NT2/D1 (cell line): Measurements from ENCODE around the gene NUMB.
"Not testable (repeated sequence)": the region's sequence is repeated elsewhere in the genome, so short reads cannot be mapped to it uniquely, and the experiment has no call there.

Experiments used
- DNase-seq: peaks from one replicate; pipeline ENCODE4 v3.0.0-alpha.2; 2011; ENCODE audit warnings: low read depth, low spot score
- H3K27me3 ChIP-seq: 2 replicates; pipeline ENCODE4 v1.6.0; 2011; ENCODE audit warnings: mild to moderate bottlenecking; ENCODE audit not compliant: insufficient read length, insufficient read depth
- H3K36me3 ChIP-seq: 2 replicates; pipeline ENCODE4 v1.6.1; 2011; ENCODE audit warnings: mild to moderate bottlenecking, low read length, mixed read lengths; ENCODE audit not compliant: insufficient read depth, insufficient read length
- H3K4me1 ChIP-seq: 2 replicates; pipeline ENCODE4 v1.5.1; 2011; ENCODE audit not compliant: insufficient read depth, insufficient read length
- H3K4me3 ChIP-seq: 2 replicates; pipeline ENCODE4 v1.5.1; 2011; ENCODE audit warnings: low read depth; ENCODE audit not compliant: insufficient read length
- H3K9ac ChIP-seq: 2 replicates; pipeline ENCODE4 v1.6.0; 2011; ENCODE audit warnings: low read depth; ENCODE audit not compliant: insufficient read length
- H3K9me3 ChIP-seq: 2 replicates; pipeline ENCODE4 v1.5.1; 2011; ENCODE audit warnings: mild to moderate bottlenecking, low read length; ENCODE audit not compliant: insufficient read depth
- SUZ12 ChIP-seq: IDR thresholded peaks from 2 replicates; pipeline ENCODE4 v1.6.1; 2011; ENCODE audit not compliant: insufficient read length, insufficient read depth; ENCODE audit errors: extremely low read depth
- YY1 ChIP-seq: IDR thresholded peaks from 2 replicates; pipeline ENCODE4 v1.6.1; 2011; ENCODE audit not compliant: insufficient read length, insufficient read depth
- ZNF274 ChIP-seq: IDR thresholded peaks from 2 replicates; pipeline ENCODE4 v1.6.1; 2011; ENCODE audit warnings: mild to moderate bottlenecking, low read depth, low read length

Gene NUMB

DNA sequence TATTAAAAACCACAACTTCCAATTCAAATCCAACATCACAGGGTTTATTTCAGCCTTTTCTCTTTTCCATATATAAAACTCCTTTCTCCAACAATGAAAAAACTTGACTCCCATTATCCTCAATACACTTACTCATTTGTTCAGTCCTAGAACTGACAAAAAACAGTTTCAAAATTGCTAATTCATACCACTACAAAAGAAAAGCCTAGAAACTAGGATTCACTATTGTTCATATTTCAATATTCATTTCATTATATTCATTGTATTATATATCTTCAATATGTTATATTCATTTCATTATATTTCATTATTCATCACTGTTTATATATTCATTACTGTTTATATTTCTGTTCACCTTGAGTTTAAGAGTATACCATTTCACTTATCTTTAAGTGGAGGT is 85.8 kb downstream of the NUMB start:
- H3K27me3 ChIP-seq = no peaks in the 10 kb centered on the region
- H3K36me3 ChIP-seq = peaks cover 2% of the 10 kb centered on the region
- TF ChIP-seq SUZ12 (no peak), ZNF274 (no peak), YY1 (no peak)
- no peak for DNase-seq
- H3K4me3 ChIP-seq = no peak overlapping the region
- H3K4me1 ChIP-seq = no peaks in the 10 kb centered on the region
- no peak overlapping the region for H3K9ac ChIP-seq
- no peaks in the 10 kb centered on the region for H3K9me3 ChIP-seq

DNA sequence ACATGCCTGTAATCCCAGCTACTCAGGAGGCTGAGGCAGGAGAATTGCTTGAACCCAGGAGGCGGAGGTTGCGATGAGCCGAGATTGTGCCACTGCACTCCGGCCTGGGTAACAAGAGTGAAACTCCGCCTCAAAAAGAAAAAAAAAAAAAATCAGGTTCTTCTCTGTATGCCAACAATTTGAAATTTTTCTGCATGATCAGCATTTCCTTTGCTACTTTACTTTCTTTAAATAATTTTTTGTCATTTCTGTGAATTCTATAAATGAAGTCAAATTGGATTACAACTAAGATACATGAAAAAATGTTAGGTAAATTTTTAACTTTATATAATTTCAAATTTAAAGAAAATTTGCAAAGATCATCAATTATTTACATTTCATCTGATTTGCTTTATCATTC is 87.8 kb downstream of the NUMB start:
- Histone ChIP-seq H3K27me3 (no peaks in the 10 kb centered on the region), H3K9ac (no peak overlapping the region), H3K9me3 (no peaks in the 10 kb centered on the region), H3K36me3 (peaks cover 5% of the 10 kb centered on the region), H3K4me3 (no peak overlapping the region), H3K4me1 (no peaks in the 10 kb centered on the region)
- TF ChIP-seq YY1 (no peak), ZNF274 (no peak), SUZ12 (no peak)
- DNase-seq = no peak

DNA sequence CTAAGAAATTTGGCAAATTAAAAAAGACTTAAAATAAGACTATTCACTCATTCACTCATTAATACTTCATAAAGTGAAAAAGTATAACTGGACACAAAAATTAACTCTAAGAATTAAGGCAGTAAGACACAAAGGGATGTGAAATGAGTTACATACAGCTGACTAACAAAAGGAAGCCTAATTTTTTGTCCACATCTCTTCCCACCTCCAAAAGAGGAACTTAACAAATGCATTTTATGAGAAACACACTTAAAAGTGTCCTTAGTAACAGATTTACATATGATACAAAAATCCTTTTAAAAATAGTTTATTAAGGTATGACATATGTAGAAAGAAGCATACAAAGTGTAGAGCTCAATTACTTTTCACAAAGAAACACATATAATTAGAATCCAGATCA is 88.9 kb downstream of the NUMB start:
- DNase-seq = no peak
- no peaks in the 10 kb centered on the region for H3K27me3 ChIP-seq
- no peaks in the 10 kb centered on the region for H3K4me1 ChIP-seq
- no peaks in the 10 kb centered on the region for H3K9me3 ChIP-seq
- H3K36me3 ChIP-seq = peaks cover 5% of the 10 kb centered on the region
- H3K4me3 ChIP-seq = no peak overlapping the region
- TF ChIP-seq SUZ12 (no peak), YY1 (no peak), ZNF274 (no peak)
- no peak overlapping the region for H3K9ac ChIP-seq

DNA sequence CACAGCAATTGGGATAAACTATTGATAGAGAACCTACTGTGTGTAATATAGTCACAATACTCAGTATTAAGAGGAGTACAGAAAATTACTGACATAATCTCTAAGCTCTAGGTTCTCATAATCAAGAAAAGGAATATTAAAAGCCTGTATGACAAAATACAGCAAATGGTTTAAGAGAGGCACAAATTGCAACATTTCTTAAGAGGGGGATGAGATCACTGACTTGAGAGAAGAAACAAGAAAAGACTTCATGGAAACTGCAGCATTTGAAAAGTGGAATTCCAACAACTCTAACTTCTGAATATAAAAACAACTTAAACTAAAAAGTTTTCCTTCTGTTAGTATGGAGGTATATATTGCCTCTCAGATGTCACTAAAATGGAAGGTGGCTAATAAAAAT is 89.7 kb downstream of the NUMB start:
- no peak for DNase-seq
- H3K4me3 ChIP-seq = no peak overlapping the region
- H3K36me3 ChIP-seq = peaks cover 5% of the 10 kb centered on the region
- H3K27me3 ChIP-seq = no peaks in the 10 kb centered on the region
- H3K4me1 ChIP-seq = no peaks in the 10 kb centered on the region
- H3K9me3 ChIP-seq = no peaks in the 10 kb centered on the region
- no peak overlapping the region for H3K9ac ChIP-seq
- no peak for TF ChIP-seq ZNF274
- TF ChIP-seq SUZ12 = no peak
- TF ChIP-seq YY1 = no peak

DNA sequence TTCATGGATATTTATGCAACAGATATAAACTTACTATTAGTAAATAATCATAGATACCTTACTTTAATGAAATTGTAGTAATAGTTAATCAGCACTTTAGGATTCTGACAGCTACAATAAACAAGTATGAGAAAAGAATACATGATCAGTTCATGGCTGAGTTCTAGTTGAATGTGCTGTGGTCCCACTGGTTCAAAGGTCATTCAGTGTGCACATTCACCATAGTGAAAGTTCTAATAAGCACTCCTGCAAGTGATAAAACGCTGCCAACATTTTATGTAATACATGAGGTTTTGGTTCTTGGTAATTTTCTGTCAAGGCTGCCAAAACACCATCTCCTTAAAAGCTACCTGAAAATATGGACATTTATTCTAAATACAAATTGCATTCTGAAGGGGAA is 92.6 kb downstream of the NUMB start:
- H3K4me1 ChIP-seq = no peaks in the 10 kb centered on the region
- no peak for DNase-seq
- no peak overlapping the region for H3K9ac ChIP-seq
- no peaks in the 10 kb centered on the region for H3K27me3 ChIP-seq
- no peak overlapping the region for H3K4me3 ChIP-seq
- no peak for TF ChIP-seq SUZ12
- TF ChIP-seq YY1 = no peak
- no peak for TF ChIP-seq ZNF274
- peaks cover 3% of the 10 kb centered on the region for H3K36me3 ChIP-seq
- H3K9me3 ChIP-seq = no peaks in the 10 kb centered on the region

DNA sequence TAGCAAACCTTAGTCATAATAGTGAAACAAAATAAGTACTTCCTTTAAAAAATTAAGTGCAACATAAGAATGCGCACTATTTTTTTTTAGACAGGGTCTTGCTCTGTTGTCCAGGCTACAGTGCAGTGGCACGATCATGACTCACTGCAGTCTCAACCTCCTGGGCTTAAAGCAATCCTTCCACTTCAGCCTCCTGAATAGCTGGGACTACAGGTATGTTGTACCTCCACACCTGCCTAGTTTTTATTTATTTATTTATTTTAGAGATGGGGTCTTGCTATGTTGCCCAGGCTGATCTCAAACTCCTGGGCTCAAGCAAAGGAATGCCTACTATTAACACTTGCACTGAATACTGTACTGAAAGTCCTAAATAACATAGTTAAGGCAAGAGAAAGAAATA is 93.8 kb downstream of the NUMB start:
- Histone ChIP-seq H3K9ac (no peak overlapping the region), H3K4me1 (no peaks in the 10 kb centered on the region), H3K4me3 (no peak overlapping the region), H3K27me3 (no peaks in the 10 kb centered on the region), H3K36me3 (peaks cover 3% of the 10 kb centered on the region), H3K9me3 (no peaks in the 10 kb centered on the region)
- TF ChIP-seq ZNF274 (no peak), YY1 (no peak), SUZ12 (no peak)
- no peak for DNase-seq

DNA sequence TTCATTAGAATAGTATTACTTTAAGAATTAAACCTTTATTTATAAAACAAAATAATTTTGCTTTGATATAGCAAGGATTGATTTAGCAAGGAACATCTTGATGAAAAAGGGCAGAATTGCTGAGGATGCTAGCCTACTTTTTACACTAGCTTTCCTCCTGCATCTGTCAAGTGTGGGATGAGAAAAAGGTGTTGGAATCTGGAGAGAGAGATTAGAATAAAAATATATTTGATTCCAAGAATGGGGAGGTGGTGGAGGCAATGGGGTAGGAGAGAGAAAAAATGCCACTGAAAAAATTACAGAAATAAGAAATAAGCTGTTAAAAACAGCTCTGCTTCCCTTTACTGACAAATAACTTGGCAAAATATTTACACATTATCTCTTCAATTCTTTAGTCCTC is 98.9 kb downstream of the NUMB start:
- H3K4me1 ChIP-seq = no peaks in the 10 kb centered on the region
- H3K27me3 ChIP-seq = no peaks in the 10 kb centered on the region
- H3K4me3 ChIP-seq = no peak overlapping the region
- peaks cover 7% of the 10 kb centered on the region for H3K36me3 ChIP-seq
- H3K9me3 ChIP-seq = no peaks in the 10 kb centered on the region
- DNase-seq = no peak
- H3K9ac ChIP-seq = no peak overlapping the region
- TF ChIP-seq YY1 (no peak), ZNF274 (no peak), SUZ12 (no peak)

DNA sequence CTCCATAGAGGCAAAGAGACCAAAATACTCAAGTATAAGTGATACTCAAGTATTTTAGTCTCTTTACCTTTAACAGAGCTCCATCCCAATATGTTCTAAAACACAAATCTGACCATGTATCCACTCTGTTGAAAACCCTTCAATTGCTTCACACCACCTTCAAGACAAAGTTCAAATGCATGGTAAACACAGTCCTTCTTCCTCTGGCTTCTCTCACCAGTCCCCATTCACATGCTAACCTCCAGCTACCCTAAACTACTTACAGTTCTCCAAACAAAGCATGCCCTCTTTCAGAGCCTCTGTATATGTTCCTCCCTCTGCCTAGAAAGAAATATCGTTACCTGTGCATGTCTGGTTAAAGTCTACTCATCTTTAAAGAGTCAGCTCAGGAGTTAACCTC is 100.2 kb downstream of the NUMB start:
- Histone ChIP-seq H3K36me3 (peaks cover 7% of the 10 kb centered on the region), H3K9me3 (no peaks in the 10 kb centered on the region), H3K27me3 (no peaks in the 10 kb centered on the region), H3K4me1 (no peaks in the 10 kb centered on the region), H3K4me3 (no peak overlapping the region), H3K9ac (no peak overlapping the region)
- TF ChIP-seq YY1 = no peak
- no peak for TF ChIP-seq ZNF274
- no peak for TF ChIP-seq SUZ12
- DNase-seq = peak; percentile 33

DNA sequence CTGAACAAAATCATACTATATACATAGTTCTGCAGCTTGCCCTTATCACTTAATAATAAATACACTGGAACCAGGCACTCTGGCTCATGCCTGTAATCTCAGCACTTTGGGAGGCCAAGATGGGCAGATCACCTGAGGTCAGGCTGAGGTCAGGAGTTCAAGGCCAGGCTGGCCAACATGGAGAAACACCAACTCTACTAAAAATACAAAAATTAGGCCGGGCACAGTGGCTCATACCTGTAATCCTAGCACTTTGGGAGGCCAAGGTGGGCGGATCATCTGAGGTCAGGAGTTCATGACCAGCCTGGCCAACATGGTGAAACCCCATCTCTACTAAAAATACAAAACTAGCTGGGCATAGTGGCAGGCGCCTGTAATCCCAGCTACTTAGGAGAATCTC is 109.3 kb downstream of the NUMB start:
- H3K36me3 ChIP-seq, H3K4me3 ChIP-seq, H3K9ac ChIP-seq, H3K4me1 ChIP-seq, DNase-seq, H3K27me3 ChIP-seq, H3K9me3 ChIP-seq: not testable (repeated sequence)
